Measurements from ENCODE around the gene RIMS4.
A peak's percentile ranks its signal among the peaks of the same experiment; 100 is the strongest.

Gene RIMS4

GRCh38 chr20:44739942-44740341 is 70.4 kb downstream of the RIMS4 start:
- DNase-seq (ENCODE audit: low spot score), result no peak

GRCh38 chr20:44738813-44739477 is 71.4 kb downstream of the RIMS4 start:
- peak; percentile 39 for DNase-seq (ENCODE audit: low spot score)

- DNase-seq (ENCODE audit: low spot score), result no peak
Measured at GRCh38 chr20:44737116-44737515, 73.2 kb downstream of the RIMS4 start.

DNA sequence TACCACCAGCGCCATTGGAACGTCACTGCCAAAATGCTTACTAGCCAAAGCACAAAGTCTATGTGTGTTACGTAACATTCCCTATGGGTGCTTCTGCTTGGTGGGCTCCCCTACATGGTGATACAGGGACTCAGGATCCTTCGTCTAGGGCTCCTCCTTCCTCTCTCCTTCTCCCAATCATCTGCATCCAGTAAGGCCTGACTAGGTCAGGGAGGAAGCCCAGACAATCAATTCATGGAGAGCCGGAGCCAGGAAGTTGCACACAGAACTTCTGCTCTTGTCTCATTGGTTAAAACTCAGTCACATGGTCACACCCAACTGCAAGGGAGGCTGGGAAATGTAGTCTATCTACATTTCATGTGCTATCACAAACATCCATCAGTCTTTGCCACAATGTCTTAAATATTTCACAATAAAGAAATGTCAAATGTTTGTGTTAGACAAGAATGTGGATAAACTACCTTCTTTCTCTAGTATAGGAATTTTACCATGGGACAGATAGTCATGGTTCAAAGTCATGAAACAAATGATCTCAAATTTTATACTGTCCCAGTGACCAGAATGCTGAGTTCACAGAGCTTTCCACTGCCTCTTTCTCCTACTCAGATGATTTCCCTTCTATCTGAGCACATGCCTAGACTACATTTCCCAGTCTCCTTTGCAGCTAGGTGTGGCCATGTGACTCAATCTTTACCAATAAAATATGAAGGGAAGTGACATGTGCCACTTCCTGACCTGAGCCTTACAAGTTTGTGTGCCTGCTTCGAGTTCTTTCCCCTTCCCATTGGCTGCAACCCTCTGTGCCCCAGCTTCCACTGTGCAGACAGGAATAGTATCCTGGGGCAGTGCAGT is 74.0 kb downstream of the RIMS4 start:
- peak; percentile 39 for DNase-seq (ENCODE audit: low spot score)

DNA sequence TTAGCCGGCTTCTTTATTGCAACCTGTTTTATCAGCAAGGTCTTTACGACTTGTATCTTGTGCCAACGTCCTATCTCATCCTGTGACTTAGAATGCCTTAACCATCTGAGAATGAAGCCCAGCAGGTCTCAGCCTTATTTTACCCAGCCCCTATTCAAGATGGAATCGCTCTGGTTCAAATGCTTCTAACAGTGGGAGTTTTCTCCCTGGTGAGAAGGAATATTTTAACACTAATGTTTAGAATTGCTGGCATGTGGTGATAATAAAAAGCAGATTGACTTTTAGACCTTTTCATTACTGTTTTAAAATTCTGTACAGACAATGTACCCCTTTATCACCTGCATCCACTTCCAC is 74.6 kb downstream of the RIMS4 start:
- no peak for DNase-seq (ENCODE audit: low spot score)

DNA sequence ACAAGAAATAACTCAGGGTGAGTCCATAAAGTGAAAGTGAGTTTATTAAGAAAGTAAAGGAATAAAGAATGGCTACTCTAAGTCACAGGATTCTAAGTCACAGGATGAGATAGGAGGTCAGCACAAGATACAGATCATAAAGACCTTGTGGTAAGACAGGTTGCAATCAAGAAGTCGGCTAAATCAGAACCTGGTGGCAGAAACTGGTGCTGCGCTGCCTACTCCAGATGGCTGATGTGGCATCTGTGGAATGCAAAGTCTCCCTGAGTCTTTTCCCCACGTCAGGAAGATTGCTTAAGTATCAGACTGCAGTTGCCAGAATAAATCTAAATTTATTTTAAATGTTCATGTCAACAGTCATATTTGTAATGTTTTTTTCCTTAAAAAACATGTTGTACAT is 75.4 kb downstream of the RIMS4 start:
- DNase-seq (ENCODE audit: low spot score), result no peak

DNA sequence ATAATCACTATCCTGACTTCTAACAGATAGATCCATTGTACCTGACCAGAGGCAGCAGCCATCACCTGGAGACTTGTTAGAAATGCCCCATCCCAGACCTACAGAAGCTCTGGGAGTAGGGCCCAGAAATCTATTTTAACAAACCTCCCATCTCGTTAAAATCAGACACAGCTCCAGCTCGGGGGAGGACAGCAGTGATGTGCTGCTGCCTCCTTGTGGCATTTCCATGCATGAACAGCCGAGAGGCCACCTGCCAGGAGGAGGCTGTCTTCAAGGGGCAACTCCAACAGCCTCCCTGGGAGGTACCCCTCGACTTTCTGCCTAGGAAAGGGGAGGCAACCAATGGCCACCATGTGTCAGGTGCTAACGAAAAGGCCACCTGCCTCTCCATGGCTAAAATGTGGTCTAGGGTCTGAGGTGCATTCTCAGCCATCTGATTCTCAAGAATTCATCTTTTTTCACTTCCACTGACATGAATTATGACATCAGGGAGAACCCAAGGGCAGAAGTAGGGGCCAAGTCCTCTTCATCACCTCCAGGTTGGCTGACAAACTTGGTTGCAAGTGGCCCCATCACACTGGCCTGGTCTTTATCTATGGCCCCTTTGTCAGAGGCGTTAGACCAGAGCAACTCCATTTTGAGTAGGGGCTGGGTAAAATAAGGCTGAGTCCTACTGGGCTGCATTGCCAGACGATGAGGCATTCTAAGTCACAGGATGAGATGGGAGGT is 76.8 kb downstream of the RIMS4 start:
- peak; percentile 52 for DNase-seq (ENCODE audit: low spot score)

GRCh38 chr20:44732327-44732726 is 78.0 kb downstream of the RIMS4 start:
- DNase-seq (ENCODE audit: low spot score), result no peak

DNA sequence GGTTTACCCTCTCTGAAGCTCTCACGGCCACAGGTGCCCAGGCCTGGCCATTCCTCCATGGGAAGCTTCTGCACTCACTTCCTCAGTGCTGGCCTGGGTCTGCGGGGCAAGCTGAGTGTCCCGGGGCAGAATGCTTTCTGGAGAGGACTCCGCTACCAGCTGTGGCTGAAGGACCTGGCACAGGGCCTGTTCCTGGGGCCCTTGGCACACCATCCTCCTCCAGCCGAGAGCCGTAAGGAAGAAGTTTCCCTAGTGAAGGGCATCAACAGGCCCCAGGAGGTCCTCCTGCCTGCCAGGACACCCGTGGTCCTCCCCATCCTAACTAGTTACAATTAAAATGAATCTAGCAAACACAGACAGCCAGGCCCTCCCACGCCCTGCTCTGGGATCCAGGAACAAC is 78.7 kb downstream of the RIMS4 start:
- DNase-seq (ENCODE audit: low spot score), result no peak

DNA sequence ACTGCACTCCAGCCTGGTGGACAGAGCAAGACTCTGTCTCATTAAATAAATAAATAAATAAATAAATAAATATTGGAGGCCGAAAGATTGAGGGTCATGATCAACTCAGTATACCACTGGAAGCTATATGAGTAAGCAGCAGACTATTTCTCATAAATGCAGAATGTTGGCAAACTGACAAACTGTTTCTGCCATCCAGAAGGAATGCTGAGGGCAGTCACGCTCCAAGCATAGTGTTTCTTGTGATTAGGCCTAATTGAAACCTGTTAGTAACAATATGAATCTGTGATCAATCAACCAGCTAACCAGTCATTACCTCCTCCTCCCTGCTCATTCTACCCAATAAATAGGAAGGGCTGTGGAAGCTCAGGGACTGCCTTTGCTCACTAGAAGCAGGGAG is 79.9 kb downstream of the RIMS4 start:
- no peak for DNase-seq (ENCODE audit: low spot score)

DNA sequence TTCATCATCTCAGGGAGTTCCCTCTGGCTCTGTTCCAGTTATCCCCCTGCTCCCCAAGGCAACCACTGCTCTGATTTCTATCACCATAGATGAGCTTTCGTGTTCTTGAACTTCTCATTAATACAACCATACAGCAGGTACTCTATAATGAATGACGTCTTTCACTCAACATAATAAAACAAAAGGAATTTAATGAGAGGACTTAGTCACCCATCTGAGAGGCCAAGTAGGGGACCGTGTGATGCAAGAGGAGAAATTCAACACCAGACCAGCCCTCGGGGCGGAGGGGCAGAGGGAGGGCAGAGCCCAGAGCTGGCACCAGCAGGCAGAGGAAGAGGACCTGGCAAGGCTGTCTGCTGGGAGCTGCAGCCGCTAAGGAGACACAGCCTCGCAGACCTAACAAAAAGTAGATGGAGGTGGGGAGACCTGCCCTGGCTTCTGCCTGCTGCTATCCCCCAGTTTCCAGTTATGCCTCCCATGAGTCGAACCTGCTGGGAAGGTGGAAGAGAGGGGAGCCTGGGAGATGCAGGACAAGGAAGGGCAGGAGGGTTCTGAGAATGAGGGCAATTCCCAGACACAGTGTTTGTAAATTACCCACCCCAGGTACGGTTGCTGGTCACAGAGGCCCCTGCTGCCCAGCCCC is 81.4 kb downstream of the RIMS4 start:
- no peak for DNase-seq (ENCODE audit: low spot score)

- no peak for DNase-seq (ENCODE audit: low spot score)
Measured at GRCh38 chr20:44727651-44728050, 82.7 kb downstream of the RIMS4 start.

GRCh38 chr20:44727039-44727438 is 83.3 kb downstream of the RIMS4 start:
- DNase-seq (ENCODE audit: low spot score), result no peak

DNA sequence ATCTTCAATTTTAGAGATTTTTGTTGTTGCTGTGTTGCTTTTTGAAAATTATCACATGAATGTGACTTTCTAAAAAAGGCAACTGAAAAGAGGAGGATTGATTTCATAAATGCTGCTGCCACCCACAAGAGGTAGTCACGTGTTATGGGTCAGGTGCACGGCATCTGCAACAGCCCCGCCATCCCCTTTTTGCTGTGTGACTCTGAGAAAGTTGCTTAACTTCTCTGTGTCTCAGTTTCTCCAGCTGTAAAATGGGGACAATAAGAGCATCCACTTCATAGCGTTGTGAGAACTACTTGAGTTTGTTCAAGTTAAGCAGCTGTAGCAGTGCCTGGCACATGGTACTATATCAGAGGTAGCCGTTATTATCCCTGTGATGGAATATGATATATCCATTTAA is 84.5 kb downstream of the RIMS4 start:
- no peak for DNase-seq (ENCODE audit: low spot score)

- DNase-seq (ENCODE audit: low spot score), result no peak
Measured at GRCh38 chr20:44724423-44725091, 85.8 kb downstream of the RIMS4 start.

- DNase-seq (ENCODE audit: low spot score), result no peak
Measured at GRCh38 chr20:44723798-44724362, 86.5 kb downstream of the RIMS4 start.

DNA sequence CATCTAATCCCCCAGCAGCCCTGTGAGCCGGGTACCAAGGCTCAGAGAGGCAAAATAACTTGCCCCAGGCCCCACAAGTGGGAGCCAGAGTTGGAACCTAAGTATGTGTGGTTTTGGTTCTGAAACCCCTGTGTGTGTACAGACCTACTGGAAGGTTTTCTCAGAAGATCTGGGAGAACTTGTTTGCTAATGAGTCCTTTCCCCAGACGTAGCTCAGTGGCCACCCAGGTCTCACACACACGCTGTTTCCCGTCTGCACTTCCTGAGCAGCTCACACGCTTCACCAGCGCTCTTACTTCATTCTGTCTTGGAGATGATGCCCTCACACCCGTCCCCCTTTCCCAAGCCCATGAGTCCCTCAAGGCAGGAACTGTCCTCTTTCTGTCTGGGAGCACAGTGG is 87.0 kb downstream of the RIMS4 start:
- no peak for DNase-seq (ENCODE audit: low spot score)

DNA sequence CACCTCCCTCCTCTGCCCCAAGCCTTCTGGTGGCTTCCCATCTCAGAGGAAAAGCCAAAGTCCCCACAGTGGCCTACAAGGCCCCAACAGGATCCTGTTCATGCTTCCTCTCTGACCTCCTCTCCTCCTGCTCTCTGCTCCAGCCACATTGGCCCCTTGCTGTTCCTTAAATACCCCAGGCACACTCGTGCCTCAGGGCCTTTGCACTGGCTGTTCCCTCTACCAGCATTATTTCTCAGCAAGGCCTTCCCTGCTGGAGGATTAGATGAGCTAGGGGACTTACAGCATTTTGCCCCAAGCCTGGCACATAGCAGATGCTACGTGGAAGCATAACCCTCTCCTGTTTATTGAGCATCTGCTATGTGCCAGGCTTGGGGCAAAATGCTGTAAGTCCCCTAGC is 87.4 kb downstream of the RIMS4 start:
- DNase-seq (ENCODE audit: low spot score), result no peak

DNA sequence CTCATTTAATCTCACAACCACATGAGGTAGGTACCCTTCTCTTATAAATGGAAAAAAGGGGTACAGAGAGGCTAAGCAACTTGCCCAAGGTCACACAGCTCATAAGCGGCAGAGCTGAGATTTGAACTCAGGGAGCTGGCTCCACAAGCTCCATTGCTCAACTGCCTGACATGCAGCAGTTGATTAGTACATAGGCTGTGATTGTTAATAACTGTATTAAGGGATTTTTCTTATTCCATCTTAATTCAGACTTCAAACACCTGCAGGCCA is 88.6 kb downstream of the RIMS4 start:
- no peak for DNase-seq (ENCODE audit: low spot score)

DNA sequence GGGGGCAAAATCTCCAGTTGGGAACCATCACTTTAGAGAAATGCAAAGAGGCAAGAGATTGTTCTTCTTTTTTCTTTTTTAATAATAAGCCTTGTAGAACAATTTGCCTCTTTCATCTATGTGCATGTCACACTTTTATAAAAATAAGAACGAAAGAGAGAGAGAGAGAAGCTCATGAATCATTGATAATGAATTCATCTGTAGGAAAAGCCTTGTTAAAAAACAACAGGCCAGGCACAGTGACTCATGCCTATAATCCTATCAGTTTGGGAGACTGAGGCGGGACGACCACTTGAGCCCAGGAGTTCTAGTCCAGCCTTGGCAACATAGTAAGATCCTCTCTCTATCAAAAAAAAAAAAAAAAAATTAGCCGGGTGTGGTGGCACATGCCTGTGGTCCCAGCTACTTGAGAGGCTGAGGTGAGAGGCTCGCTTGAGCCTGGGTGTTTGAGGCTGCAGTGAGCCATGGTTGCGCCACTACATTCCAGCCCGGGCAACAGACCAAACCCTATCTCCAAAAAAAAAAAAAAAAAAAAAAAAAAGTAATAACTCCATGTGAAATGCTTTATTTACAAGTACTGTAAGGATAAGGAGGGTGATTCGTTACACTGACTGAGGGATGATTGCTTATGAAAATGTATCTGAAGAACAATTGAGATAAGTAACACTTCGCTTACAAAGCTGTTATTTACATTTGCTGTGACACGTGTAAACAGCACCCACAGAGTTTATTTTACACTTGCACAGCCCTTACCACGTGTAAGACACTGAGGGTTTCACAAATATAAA is 89.2 kb downstream of the RIMS4 start:
- DNase-seq (ENCODE audit: low spot score), result no peak

- DNase-seq (ENCODE audit: low spot score), result no peak
Measured at GRCh38 chr20:44720621-44720996, 89.7 kb downstream of the RIMS4 start.
